SW480 (cell line): ENCODE results near the gene SERPINE1.
"Not testable (repeated sequence)": the region's sequence is repeated elsewhere in the genome, so short reads cannot be mapped to it uniquely, and the experiment has no call there.

Experiments used
- DNase-seq: peaks from one replicate; pipeline ENCODE4 v3.0.0-alpha.2; 2016; ENCODE audit warnings: low spot score

Gene SERPINE1

DNA sequence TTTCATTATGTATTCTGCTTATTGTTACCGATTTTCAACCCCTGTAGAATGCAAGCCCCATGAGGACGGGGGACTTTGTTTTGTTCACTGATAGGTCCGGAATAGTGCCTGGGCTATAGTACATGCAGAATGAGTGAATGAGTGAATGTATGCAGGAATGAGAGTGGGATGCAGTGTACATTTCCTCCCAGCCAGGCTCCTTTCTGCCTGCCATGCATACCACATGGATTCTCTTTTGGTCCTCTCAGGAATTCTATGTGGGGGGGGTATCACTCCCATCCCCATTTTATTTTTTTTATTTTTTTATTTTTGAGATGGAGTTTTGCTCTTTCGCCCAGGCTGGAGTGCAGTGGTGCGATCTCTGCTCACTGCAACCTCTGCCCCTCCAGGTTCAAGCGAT lies 24.9 kb upstream of the SERPINE1 start:
- no peak for DNase-seq

DNA sequence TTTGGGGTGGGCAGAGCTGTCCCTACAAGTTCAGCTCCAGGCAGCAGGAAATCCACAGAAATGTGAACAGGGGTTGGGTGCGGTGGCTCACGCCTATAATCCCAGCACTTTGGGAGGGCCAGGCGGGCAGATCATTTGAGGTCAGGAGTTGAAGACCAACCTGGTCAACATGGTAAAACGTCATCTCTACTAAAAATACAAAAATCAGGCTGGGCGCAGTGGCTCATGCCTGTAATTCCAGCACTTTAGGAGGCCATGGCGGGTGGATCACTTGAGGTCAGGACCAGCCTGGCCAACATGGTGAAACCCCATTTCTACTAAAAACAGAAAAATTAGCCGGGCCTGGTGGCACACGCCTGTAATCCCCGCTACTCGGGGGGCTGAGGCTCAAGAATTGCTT lies 23.2 kb upstream of the SERPINE1 start:
- not testable (repeated sequence) for DNase-seq

DNA sequence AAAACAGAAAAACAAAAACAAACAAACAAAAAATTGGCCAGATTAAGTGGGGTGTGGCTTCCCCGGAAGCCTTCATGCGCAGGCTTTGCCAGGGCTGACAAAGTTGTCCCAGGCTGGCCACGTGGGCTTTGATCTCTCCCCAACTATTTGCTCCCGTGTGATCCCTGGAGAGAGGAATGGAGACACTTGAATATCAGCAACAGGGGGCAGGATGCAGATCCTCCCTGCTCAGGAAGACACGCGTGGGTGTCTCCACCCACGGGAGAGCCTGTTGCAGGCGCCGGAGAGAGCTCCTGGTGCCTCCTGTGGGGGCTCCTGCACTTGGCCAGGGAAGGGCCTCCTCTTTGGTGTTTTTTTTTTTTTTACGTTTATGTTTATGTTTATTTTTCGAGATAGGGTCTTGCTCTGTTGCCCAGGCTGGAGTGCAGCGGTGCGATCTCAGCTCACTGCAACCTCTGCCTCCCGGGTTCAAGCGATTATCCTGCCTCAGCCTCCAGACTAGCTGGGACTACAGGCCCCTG lies 22.7 kb upstream of the SERPINE1 start:
- DNase-seq: peak; percentile 79

DNA sequence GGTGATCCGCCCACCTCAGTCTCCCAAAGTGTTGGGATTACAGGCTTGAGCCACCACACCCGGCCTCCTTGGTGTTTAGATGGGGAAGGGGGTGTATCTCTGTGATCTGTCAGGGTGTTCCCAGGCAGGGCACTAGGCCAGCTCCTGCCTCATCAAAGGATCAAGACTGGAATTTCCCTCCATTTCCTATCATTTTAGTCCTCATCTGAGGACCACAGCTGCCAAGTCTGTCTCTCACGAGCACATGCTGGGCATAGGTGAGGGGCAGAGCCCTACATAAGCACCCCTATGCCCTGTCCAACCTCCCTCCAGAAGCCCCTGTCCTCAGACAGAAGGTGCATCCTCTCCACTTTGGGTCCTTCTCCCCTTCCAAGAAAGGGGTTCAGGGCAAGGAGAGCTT lies 22.1 kb upstream of the SERPINE1 start:
- DNase-seq: no peak

DNA sequence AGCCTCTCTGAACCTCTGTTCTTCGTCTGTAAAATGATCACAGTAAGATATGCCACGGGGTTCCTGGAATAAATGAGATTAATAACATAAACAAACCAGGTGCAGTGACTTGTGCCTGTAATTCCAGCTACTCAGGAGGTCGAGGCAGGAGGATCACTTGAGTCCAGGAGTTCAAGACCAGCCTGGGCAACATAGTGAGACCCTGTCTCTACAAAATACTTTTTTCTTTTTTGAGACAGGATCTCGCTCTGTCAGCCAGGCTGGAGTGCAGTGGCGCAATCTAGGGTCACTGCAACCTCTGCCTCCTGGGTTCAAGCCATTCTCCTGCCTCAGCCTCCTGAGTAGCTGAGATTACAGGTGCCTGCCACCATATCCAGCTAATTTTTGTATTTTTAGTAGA lies 21.7 kb upstream of the SERPINE1 start:
- DNase-seq: not testable (repeated sequence)

DNA sequence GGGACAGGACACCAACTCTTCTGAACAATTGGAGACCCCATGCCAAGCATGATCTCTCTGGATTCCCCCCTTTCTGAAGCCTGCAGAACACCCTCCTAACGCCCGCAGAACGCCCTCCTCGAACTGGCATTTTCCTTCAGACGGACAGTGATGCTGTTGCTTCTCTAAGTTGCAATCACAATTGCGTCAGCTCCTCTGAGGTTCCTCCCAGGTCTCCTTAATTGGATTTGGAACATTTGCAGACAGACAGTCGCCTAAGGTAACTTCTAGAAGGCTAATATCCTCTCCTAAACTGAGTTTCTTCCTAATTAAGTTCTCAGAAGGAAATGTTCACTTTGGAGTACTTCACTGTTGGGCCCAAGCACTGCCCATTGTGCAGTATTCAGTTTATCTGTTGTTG lies 20.5 kb upstream of the SERPINE1 start:
- no peak for DNase-seq

DNA sequence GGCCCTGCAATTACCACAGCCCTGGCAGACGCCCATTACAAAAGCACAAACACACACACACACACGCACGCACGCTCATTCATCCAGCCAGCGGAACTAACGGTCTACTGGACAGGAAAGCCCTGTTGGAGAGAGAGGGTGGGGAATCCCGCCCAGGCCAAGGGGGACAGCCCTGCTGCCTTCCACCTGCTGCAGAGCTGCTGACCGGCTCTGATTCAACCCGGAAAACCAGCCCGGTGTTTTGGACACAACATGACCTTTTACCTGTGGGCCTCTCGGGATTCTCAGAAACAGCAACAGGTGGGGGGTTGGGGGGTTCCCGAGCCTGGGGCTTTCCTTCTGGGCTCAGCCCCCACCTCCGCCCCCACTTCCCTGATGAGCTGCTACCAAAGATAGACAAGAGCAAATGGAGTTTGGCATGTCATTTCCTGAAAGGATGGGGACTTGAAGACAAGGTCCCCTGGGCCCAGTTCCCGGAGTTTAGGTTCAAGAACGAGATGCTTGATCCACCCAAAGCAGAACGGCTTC lies 18.5 kb upstream of the SERPINE1 start:
- DNase-seq: peak; percentile 73

DNA sequence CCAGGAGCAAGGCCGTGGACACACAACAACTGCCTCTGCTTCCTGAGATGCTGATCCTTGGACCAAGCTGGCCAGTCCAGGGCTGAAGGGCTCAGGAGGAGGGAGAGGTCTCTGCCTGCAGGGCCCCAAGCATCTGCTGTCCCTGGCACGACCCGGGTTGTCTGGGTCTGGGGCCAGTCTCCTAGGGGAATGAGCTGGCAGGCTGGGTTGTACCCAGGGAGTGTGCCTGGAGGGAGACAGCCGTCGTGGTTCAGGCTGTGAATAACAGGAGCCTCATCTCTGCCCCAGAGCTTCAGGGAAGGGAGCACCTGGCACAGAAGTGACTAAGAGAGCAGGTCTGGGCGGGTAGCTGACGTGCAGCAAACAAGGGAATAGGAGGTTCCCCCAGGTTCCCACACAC lies 17.9 kb upstream of the SERPINE1 start:
- no peak for DNase-seq

DNA sequence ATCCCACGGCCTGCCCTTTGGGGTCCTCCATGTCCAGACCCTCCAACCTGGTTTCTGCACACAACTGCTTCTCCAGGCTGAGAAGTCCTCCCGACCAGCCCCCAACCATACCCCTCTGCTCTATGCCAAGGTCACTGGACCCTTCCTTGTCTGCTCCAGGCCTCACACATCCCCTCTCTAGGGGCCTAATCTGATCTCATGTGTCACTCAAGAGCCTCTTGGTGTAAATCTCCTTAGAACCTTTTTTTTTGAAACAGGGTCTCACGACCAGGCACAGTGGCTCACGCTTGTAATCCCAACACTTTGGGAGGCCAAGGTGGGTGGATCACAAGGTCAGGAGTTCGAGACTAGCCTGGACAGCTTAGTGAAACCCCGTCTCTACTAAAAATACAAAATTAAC lies 17.5 kb upstream of the SERPINE1 start:
- no peak for DNase-seq

DNA sequence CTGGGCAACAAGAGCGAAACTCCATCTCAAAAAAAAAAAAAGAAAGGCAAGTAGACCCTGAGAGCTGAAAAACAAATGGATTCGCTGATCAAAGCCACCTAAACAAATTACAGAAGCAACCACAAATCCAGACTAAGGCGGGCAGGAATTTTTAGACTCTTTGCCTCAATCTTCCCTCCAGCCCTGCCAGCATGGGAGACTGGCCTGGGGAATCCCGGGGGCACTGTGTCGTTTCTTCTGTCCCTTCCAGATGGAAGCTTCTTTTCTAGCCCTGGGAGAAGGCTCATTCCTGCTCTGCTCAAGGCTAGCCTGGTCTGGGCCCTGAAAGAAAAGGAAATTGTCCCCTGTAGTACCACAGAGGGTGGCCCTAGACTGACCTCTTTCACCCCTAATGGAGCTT lies 15.6 kb upstream of the SERPINE1 start:
- DNase-seq: no peak

DNA sequence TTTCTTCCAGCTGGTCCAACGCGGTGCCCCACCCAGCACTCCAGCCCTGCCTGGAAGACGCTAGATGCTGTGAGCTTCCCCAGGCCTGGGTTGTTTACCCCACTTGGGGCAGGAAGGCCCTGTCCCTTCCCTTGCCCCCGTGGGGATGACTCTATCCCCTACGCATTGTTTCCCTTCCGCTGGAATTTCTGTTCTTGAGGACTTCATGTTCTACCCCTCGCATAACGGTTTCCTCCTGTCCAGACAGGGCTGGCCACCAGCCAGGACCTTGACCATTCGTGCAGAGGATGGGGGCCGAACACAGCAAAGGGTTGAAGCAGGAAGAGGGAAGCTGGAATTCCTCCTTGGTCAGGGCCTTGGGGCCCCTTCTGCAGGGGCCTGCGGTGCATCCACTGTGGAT lies 14.7 kb upstream of the SERPINE1 start:
- no peak for DNase-seq

DNA sequence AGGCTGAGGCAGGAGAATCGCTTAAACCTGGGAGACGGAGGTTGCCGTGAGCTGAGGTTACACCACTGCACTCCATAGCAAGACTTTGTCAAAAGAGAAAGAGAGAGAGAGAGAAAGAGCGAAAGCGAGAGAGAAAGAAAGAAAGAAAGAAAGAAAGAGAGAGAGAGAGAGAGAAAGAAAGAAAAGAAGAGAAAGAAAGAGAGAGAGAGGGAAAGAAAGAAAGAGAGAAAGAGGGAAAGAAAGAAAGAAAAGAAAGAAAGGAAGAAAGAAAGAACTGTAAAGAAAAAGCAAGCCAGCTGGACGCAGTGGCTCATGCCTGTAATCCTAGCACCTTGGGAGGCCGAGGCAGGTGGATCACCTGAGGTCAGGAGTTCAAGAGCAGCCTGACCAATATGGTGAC lies 13.8 kb upstream of the SERPINE1 start:
- not testable (repeated sequence) for DNase-seq

DNA sequence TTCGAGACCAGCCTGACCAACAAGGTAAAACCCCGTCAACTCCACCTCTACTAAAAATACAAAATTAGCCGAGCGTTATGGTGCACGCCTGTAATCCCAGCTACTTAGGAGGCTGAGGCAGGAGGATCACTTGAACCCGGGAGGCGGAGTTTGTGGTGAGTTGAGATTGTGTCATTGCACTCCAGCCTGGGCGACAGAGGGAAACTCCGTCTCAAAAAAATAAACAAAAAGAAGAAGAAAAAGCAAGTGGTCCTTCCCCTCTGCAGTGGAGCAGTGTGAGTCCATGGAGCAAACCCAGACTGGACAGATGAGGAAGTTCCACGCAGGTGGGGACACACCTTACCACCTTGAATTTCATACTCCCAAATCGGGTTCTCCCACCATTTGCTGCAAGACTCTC lies 13.1 kb upstream of the SERPINE1 start:
- no peak for DNase-seq

DNA sequence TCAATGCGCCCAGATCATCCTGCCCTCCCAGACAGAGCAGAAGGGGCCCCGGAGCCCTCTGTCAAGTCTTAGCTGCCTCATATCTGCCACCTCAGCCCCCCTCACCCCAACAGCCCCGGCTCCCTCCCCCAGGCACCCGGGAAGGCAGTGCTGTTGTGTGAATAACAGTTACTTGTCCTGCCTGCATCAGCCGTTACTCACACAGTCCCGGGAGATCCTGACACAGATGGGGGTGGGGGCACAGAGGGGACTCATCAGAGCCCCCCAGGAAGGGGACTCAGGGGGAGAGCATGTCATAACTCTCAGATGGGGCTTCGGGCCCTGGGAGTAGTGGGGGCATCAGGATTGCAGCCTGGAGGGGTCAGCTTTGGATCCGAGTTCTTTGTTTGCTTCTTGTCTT lies 12.4 kb upstream of the SERPINE1 start:
- DNase-seq: no peak

DNA sequence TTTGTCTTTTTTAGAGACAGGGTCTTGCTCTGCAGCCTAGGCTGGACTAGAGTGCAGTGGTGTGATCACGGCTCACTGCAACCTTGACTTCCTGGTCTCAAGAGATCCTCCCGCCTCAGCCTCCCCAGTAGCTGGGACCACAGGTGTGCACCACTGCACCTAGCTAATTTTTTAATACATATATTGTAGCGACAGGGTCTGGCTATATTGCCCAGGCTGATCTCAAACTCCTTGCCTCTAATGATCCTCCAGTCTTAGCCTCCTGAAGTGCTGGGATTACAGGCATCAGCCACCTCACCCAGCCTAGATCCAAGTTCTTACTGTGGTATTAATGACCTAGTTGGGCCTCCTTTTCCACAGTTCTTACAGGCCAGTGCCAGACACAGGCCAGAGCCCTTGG lies 11.7 kb upstream of the SERPINE1 start:
- DNase-seq: no peak

DNA sequence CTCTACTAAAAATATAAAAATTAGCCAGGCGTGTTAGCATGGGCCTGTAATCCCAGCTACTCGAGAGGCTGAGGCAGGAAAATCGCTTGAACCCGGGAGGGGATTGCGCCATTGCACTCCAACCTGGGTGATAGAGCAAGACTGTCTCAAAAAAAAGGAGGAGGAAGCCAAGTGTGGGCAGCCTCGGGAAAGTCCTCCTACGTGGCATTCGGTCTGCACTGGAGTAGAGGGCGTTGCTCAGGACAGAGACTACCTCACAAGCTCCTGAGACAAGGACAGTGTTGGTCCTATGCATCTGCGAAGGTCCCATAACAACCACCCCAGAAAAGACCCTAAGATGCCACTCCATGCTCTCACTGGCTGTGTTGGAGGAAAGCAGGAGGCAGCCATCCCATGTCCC lies 10.0 kb upstream of the SERPINE1 start:
- DNase-seq: no peak

DNA sequence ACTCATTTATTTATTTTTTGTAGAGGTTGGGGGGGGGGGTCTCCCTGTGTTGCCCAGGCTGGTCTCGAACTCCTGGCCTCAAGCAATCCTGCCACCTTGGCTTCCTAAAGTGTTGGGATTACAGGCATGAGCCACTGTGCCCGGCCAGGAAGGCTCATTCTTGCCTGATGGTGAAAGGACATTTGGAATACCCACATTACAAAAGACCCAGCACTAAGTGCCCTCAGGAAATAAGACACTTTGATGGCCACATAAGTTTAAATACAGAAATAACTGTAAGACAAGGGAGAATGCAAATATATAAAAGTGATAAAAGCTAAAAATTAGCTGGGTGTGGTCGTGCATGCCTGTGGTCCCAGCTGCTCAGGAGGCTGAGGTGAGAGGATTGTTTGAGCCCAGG lies 8.0 kb upstream of the SERPINE1 start:
- DNase-seq: no peak

DNA sequence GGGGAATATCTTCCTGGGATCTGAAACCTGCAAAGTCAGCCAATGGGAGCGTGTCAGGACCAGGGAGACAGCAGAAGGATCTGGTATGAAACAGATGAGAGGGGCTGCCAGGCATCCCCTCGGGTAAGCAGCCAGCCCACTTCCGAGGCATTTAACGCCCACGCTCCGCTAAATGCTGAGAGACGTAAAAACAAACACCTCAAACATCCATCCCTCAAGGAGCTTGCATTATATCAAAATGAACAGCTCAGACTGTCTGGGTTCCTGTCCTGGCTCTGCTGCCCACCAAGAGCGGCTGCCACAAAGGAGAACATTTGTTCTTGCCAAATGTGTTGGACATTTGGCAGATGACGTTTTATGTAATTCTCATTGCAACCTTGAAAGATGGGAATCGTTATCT lies 7.0 kb upstream of the SERPINE1 start:
- DNase-seq: no peak

DNA sequence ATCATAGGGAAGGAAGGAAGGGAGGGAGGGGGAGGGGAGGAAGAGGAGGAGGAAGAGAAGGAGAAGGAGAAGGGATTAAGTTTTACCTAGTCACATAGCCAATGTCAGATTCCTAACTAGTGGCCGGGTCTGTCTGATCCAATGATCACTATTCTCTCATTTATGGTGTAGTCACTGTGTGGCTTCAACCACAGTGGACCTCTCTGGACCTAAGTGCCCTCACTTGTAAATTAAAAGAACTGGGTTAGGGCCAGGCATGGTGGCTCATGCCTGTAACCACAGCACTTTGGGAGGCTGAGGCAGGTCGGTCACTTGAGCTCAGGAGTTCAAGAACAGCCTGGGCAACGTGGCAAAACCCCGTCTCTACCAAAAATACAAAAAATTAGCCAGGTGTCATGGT lies 6.6 kb upstream of the SERPINE1 start:
- no peak for DNase-seq

DNA sequence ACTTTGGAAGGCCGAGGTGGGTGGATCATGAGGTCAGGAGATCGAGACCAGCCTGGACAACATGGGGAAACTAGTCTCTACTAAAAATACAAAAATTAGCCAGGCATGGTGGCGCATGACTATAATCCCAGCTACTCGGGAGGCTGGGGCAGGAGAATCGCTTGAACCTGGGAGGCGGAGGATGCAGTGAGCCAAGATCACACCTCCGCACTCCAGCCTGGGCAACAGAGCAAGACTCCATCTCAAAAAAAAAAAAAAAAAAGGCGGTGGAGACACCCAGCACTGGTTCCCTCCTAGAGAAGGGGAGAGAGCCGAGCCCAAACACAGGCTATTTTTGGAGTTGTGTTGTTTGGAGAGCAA lies 5.3 kb upstream of the SERPINE1 start:
- not testable (repeated sequence) for DNase-seq

DNA sequence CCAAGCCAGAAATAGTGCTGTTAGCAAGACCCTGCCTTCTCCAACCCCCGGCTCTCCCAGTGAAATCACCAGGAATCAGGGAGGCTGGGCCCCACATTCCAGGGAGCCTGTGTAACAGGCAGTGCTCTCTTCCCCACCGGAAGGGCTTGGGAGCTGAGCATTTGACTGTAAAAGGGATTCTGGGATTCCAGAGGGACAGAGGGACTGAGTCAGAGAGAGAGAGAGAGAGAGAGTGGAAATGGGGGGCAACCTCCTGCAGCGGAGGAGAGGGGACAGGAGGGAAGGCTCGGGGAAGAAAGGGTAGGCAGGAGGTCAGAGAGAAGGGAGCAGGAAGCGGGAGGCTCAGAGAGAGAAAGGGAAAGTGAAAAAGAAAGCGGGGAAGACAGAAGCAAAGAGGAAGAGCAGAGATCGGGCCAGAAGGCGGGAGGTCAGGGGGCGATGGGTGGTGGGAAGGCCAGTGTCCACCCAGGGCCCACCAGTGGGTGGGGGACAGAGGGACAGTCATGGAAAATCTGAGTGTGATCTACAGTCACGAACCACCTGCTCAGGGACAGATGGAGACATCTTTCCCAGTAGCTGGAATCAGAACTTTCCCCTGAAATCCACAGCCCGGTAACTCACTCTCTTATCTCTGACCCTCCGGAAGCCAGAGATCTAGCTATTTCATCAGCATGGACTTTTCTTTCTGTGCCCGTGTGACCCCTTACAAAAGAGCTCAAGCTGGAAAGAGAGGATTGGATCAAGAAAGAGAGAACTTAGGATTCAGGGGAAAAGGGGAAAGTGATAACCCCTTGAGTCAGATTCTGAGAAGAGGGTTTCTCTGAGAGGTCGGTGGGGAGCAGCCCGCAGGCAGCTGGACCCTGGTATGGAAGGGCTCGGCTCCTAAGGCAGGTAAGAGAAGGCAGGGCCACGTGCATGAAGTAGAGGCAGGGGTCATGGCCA lies 4.6 kb upstream of the SERPINE1 start:
- DNase-seq: peak; percentile 97

DNA sequence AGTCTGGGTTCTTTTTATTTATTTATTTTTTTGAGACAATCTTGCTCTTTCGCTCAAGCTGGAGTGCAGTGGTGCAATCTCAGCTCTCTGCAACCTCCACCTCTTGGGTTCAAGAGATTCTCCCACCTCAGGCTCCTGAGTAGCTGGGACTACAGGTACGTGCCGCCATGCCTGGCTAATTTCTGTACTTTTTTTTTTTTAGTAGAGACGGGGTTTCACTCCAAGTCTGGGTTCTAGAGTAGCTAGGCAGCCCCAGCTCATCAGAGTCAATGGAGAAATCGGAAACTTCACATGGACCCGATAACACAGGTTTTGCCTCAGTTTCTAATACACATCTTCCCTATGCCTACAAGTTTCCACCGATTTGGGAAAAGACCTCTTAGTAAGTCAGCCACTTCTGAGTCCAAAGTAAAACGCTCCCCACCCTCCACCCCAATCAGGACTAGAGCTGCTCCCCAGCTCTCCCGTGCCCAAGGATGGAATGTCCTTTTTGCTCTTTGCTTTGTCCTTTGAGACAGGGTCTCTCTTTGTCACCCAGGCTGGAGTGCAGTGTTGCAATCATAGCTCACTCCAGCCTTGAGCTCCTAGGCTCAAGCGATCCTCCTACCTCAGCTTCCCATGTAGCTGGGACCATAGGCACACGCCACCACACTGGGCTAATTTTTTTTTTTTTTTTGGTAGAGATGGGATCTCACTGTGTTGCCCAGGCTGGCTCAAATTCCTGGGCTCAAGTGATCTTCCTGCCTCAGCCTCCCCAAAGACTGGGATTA lies 3.8 kb upstream of the SERPINE1 start:
- no peak for DNase-seq

DNA sequence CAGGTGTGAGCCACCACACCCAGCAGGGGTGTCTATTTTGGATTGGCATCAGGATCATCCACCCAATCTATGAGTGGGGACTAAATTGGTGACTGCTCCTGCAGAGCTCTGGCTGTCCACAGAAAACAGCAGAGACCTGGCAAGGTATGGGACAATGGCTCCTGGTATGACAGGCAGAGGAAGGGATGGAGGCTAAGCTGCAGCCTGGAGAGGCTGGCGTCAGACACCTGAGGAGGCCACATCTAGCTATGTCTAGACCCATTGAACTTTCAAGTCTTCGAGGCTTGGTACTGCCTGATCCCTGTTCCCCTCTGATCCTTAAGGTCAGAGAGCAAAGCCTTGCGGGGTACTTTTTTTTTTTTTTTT lies 3.2 kb upstream of the SERPINE1 start:
- no peak for DNase-seq
